ENCODE data around the gene ARX.

Gene ARX

GRCh38 chrX:25016361-25016671 is 551 bp upstream of the ARX start:
- DNase-seq, result no peak

- no peak for DNase-seq
Observed at GRCh38 chrX:25014366-25014838, 1.4 kb downstream of the ARX start.

GRCh38 chrX:25013632-25014365 is 2.0 kb downstream of the ARX start:
- no peak for DNase-seq

GRCh38 chrX:25012793-25013631 is 2.8 kb downstream of the ARX start:
- no peak for DNase-seq

- DNase-seq, result no peak
Observed at GRCh38 chrX:25012433-25012735, 3.4 kb downstream of the ARX start.

- no peak for DNase-seq
Observed at GRCh38 chrX:25011589-25012432, 4.0 kb downstream of the ARX start.

- no peak for DNase-seq
Observed at GRCh38 chrX:25010784-25011588, 4.8 kb downstream of the ARX start.

- DNase-seq, result no peak
Observed at GRCh38 chrX:25009407-25009806, 6.4 kb downstream of the ARX start.

- no peak for DNase-seq
Observed at GRCh38 chrX:25007059-25008053, 8.4 kb downstream of the ARX start.

- no peak for DNase-seq
Observed at GRCh38 chrX:25006586-25007058, 9.1 kb downstream of the ARX start.

- DNase-seq, result no peak
Observed at GRCh38 chrX:25005382-25006185, 10.2 kb downstream of the ARX start.

- DNase-seq, result no peak
Observed at GRCh38 chrX:25005034-25005381, 10.8 kb downstream of the ARX start.

- no peak for DNase-seq
Observed at GRCh38 chrX:25004485-25005032, 11.2 kb downstream of the ARX start.

GRCh38 chrX:25004040-25004439 is 11.7 kb downstream of the ARX start:
- no peak for DNase-seq

- no peak for DNase-seq
Observed at GRCh38 chrX:25003066-25003849, 12.5 kb downstream of the ARX start.

GRCh38 chrX:25002661-25003020 is 13.1 kb downstream of the ARX start:
- DNase-seq, result no peak

- no peak for DNase-seq
Observed at GRCh38 chrX:25001808-25002660, 13.7 kb downstream of the ARX start.

GRCh38 chrX:24999511-24999910 is 16.3 kb downstream of the ARX start:
- DNase-seq, result no peak

Measured in NCI-H2029 treated with DMSO at 0.1 percent for 48 hours (cell line).